Peyer's patch (tissue), 4 donors: ENCODE measurements around the gene IGF1R.

Source experiments
- CTCF ChIP-seq, 6 experiments: fragments of 450-650 bp in 4 of 6; fragments of 200-600 bp in 2 of 6; sonication (generic) in 1 of 6; IDR thresholded peaks; one replicate each; pipeline ENCODE4 v1.5.1; 2017 to 2019; ENCODE audit warnings: antibody characterized with exemption in 6 of 6, mild to moderate bottlenecking in 3 of 6, moderate library complexity in 1 of 6
- POLR2A ChIP-seq, 2 donors: fragments of 450-650 bp; IDR thresholded peaks; one replicate each; pipeline ENCODE4 v1.5.1; 2017; ENCODE audit warnings: antibody characterized with exemption in 2 of 2, mild to moderate bottlenecking in 2 of 2, moderate library complexity in 2 of 2

- no peak for TF ChIP-seq CTCF (IDR thresholded peaks at IDR 0.05)
- TF ChIP-seq POLR2A (IDR thresholded peaks at IDR 0.05): no peak
Measured at GRCh38 chr15:98873441-98874218, 225.3 kb downstream of the IGF1R start.
